IMR-90 (cell line): Measurements from ENCODE around the gene CD8B. TPM values are rescaled to one million over a fixed set of nuclear protein-coding genes. Genes with fewer than 3 reads are reported as not detected.

ENCODE experiments used
- ATAC-seq: fragments of 200-7000 bp; cut with Tn5 transposase; 2 replicates; pipeline ENCODE4 v1.9.1; 2020; ENCODE audit warnings: low read depth, mild to moderate bottlenecking, moderate library complexity
- BruUV-seq: library from RNA; stranded (reverse); fragments of 400-500 nt; replicated peaks from 2 replicates; lab custom pipeline; 2021; lab: Mats Ljungman, UMichigan
- CTCF ChIA-PET: fragments of 300-600 bp; formaldehyde crosslinking; extraction: SDS; loops from one replicate; lab custom pipeline; 2021; ENCODE audit warnings: antibody characterized with exemption; lab: Yijun Ruan, JAX
- POLR2A ChIA-PET: fragments of 300-600 bp; sonication (Branson Sonifier 250); formaldehyde crosslinking; loops from one replicate; lab custom pipeline; 2022; ENCODE audit warnings: antibody characterized with exemption; ENCODE audit not compliant: unreplicated experiment; lab: Charles Lee
- DNase-seq: peaks from one replicate; pipeline ENCODE4 v3.0.0; 2013
- H2AFZ ChIP-seq: replicated peaks from 2 replicates; pipeline ENCODE3; 2013; ENCODE audit warnings: low read length, mild to moderate bottlenecking; ENCODE audit not compliant: poor library complexity
- H2AK5ac ChIP-seq: 2 replicates; pipeline ENCODE4 v1.6.1; 2013; ENCODE audit warnings: low read depth, low read length, inconsistent platforms
- H2AK9ac ChIP-seq: replicated peaks from 2 replicates; pipeline ENCODE3; 2013; ENCODE audit warnings: mild to moderate bottlenecking, low read depth, low read length, moderate library complexity; ENCODE audit not compliant: poor library complexity
- H2BK120ac ChIP-seq: 2 replicates; pipeline ENCODE4 v1.6.1; 2013; ENCODE audit warnings: low read depth, low read length, inconsistent platforms
- H2BK15ac ChIP-seq: 3 replicates; pipeline ENCODE4 v1.6.1; 2013; ENCODE audit warnings: low read depth, low read length, inconsistent platforms
- H2BK20ac ChIP-seq: 2 replicates; pipeline ENCODE4 v1.6.1; 2013; ENCODE audit warnings: low read depth, mild to moderate bottlenecking, inconsistent platforms, low read length, moderate library complexity
- H2BK5ac ChIP-seq: 2 replicates; pipeline ENCODE4 v1.6.1; 2013; ENCODE audit warnings: mild to moderate bottlenecking, low read depth, low read length, inconsistent platforms; ENCODE audit not compliant: poor library complexity, severe bottlenecking
- H3K14ac ChIP-seq: replicated peaks from 2 replicates; pipeline ENCODE4 v1.6.1; 2013; ENCODE audit warnings: low read depth, low read length, inconsistent platforms
- H3K18ac ChIP-seq: 2 replicates; pipeline ENCODE4 v1.6.1; 2013; ENCODE audit warnings: low read depth, low read length, control low read depth
- H3K23ac ChIP-seq: 2 replicates; pipeline ENCODE4 v1.6.1; 2013; ENCODE audit warnings: low read depth, low read length, inconsistent platforms
- H3K27ac ChIP-seq: 2 replicates; pipeline ENCODE4 v1.5.1; 2013; ENCODE audit warnings: mild to moderate bottlenecking, control low read depth, low read length; ENCODE audit not compliant: insufficient read depth
- H3K27me3 ChIP-seq: 2 replicates; pipeline ENCODE4 v1.6.1; 2013; ENCODE audit warnings: low read length; ENCODE audit not compliant: control insufficient read depth, insufficient read depth
- H3K36me3 ChIP-seq: 2 replicates; pipeline ENCODE4 v1.6.1; 2013; ENCODE audit warnings: low read length, mixed read lengths; ENCODE audit not compliant: control insufficient read depth, insufficient read depth
- H3K4ac ChIP-seq: 2 replicates; pipeline ENCODE4 v1.6.1; 2013; ENCODE audit warnings: low read depth, low read length, inconsistent platforms
- H3K4me1 ChIP-seq: 2 replicates; pipeline ENCODE4 v1.6.1; 2013; ENCODE audit warnings: low read length, mixed read lengths; ENCODE audit not compliant: control insufficient read depth, insufficient read depth
- H3K4me2 ChIP-seq: 2 replicates; pipeline ENCODE4 v1.6.1; 2013; ENCODE audit warnings: low read depth, mild to moderate bottlenecking, control low read depth, low read length, moderate library complexity
- H3K4me3 ChIP-seq: 2 replicates; pipeline ENCODE4 v1.5.1; 2013; ENCODE audit warnings: low read depth, mild to moderate bottlenecking, control low read depth, low read length, moderate library complexity; ENCODE audit not compliant: insufficient read depth
- H3K56ac ChIP-seq: 2 replicates; pipeline ENCODE4 v1.6.1; 2013; ENCODE audit warnings: low read length, inconsistent platforms; ENCODE audit not compliant: insufficient read depth; ENCODE audit errors: extremely low read depth
- H3K79me1 ChIP-seq, 2 experiments: 2 replicates each; pipeline ENCODE4 v1.6.1; 2013; ENCODE audit warnings: low read length in 2 of 2, inconsistent platforms in 1 of 2, low read depth in 1 of 2
- H3K9ac ChIP-seq: 2 replicates; pipeline ENCODE4 v1.6.1; 2013; ENCODE audit warnings: low read depth, low read length, control low read depth
- H3K9me1 ChIP-seq: 2 replicates; pipeline ENCODE4 v1.6.1; 2013; ENCODE audit warnings: low read length, inconsistent platforms; ENCODE audit not compliant: insufficient read depth
- H3K9me3 ChIP-seq: 2 replicates; pipeline ENCODE4 v1.6.1; 2013; ENCODE audit warnings: low read length; ENCODE audit not compliant: control insufficient read depth, insufficient read depth
- H4K20me1 ChIP-seq: 2 replicates; pipeline ENCODE4 v1.6.1; 2013; ENCODE audit warnings: low read length, inconsistent platforms; ENCODE audit not compliant: insufficient read depth
- H4K5ac ChIP-seq: 2 replicates; pipeline ENCODE4 v1.6.1; 2013; ENCODE audit warnings: mild to moderate bottlenecking, low read depth, low read length, control low read depth
- H4K8ac ChIP-seq, 2 experiments: 2 replicates each; pipeline ENCODE4 v1.6.1; 2013; ENCODE audit warnings: low read depth in 2 of 2, low read length in 2 of 2, control low read depth in 1 of 2, inconsistent platforms in 1 of 2
- H4K91ac ChIP-seq: 2 replicates; pipeline ENCODE4 v1.6.1; 2013; ENCODE audit warnings: low read depth, low read length, inconsistent platforms; ENCODE audit not compliant: insufficient read depth
- BHLHE40 ChIP-seq: fragments of 150-350 bp; IDR thresholded peaks from 2 replicates; pipeline ENCODE4 v1.6.1; 2016; ENCODE audit warnings: mild to moderate bottlenecking, low read depth, low read length
- CEBPB ChIP-seq: IDR thresholded peaks from 2 replicates; pipeline ENCODE4 v1.6.1; 2012; ENCODE audit warnings: low read depth, low read length, improper control_type of control experiment
- MAFK ChIP-seq: IDR thresholded peaks from 2 replicates; pipeline ENCODE4 v1.6.1; 2012; ENCODE audit warnings: low read depth, low read length, improper control_type of control experiment
- MAZ ChIP-seq: IDR thresholded peaks from 2 replicates; pipeline ENCODE4 v1.6.1; 2012; ENCODE audit warnings: low read depth, mild to moderate bottlenecking, low read length, improper control_type of control experiment, moderate library complexity, borderline replicate concordance
- NFE2L2 ChIP-seq: fragments of 150-350 bp; IDR thresholded peaks from 2 replicates; pipeline ENCODE4 v1.6.1; 2016; ENCODE audit warnings: low read depth, mild to moderate bottlenecking, low read length
- POLR2A ChIP-seq: IDR thresholded peaks from 2 replicates; pipeline ENCODE4 v1.6.1; 2012; ENCODE audit warnings: mild to moderate bottlenecking, low read depth, low read length
- RAD21 ChIP-seq: IDR thresholded peaks from 2 replicates; pipeline ENCODE4 v1.6.1; 2012; ENCODE audit warnings: low read length, improper control_type of control experiment
- RCOR1 ChIP-seq: IDR thresholded peaks from 2 replicates; pipeline ENCODE4 v1.6.1; 2012; ENCODE audit warnings: mild to moderate bottlenecking, low read length, improper control_type of control experiment; ENCODE audit not compliant: insufficient replicate concordance
- RFX5 ChIP-seq: IDR thresholded peaks from 2 replicates; pipeline ENCODE4 v1.8.0; 2012; ENCODE audit warnings: low read depth, mild to moderate bottlenecking, low read length, moderate library complexity
- SMC3 ChIP-seq: fragments of 150-350 bp; IDR thresholded peaks from 2 replicates; pipeline ENCODE4 v1.6.1; 2016; ENCODE audit warnings: low read depth, mild to moderate bottlenecking, antibody characterized with exemption, low read length, moderate library complexity
- WGBS, 2 experiments: methylation state at CpG; one replicate each; pipeline versions ENCODE4 v1.1.5 to v1.1.7; 2013; ENCODE audit warnings: missing lambda C conversion rate in 2 of 2; ENCODE audit not compliant: insufficient read length in 1 of 2; ENCODE audit errors: extremely low coverage in 2 of 2; 5-methylcytosine and 5-hydroxymethylcytosine counted together
- dilution Hi-C: fragments of 300-500 bp; cut with HindIII; formaldehyde crosslinking; loops from one replicate; pipeline ENCODE4 v1.14.3; 2018; ENCODE audit warnings: low sequenced_read_pairs; ENCODE audit not compliant: unreplicated experiment
- in situ Hi-C: fragments of 300-500 bp; cut with MboI; formaldehyde crosslinking; loops from 3 replicates; pipeline ENCODE4 v1.14.3; 2019; ENCODE audit warnings: low sequenced_read_pairs, inconsistent platforms, mixed read lengths
- intact Hi-C: fragments of 100-400 bp; cut with micrococcal nuclease; formaldehyde crosslinking; loops from 2 replicates; pipeline ENCODE4 v1.10.0; 2022
- polyA plus RNA-seq, 3 experiments: library from polyadenylated mRNA; depleted of rRNA; stranded (reverse); fragments of >200 nt; gene quantifications; 2 replicates each; pipeline ENCODE4 v1.2.3, GENCODE V29; 2012; ENCODE audit warnings: low replicate concordance in 1 of 3
- total RNA-seq: library from RNA; depleted of rRNA; stranded (reverse); fragments of >200 nt; gene quantifications from 2 replicates; pipeline ENCODE4 v1.2.3, GENCODE V29; 2012
- TF ChIP-seq, protein P1 (sequence below): conservative IDR thresholded peaks from 2 replicates; pipeline ENCODE4 v1.5.1; 2012; ENCODE audit warnings: mild to moderate bottlenecking, low read depth, low read length, improper control_type of control experiment
- TF ChIP-seq, protein P2 (sequence below): fragments of 150-350 bp; IDR thresholded peaks from 2 replicates; pipeline ENCODE4 v1.6.1; 2017; ENCODE audit warnings: mild to moderate bottlenecking, antibody characterized with exemption, low read length, low read depth
- TF ChIP-seq, protein P3 (sequence below): fragments of 150-350 bp; IDR thresholded peaks from 2 replicates; pipeline ENCODE4 v1.6.1; 2016; ENCODE audit warnings: low read depth, mild to moderate bottlenecking, low read length, moderate library complexity, borderline replicate concordance

Gene CD8B
- total and polyA plus RNA-seq, 2 of the 4 experiments (the other 2 are of a cell fraction) = not detected

DNA sequence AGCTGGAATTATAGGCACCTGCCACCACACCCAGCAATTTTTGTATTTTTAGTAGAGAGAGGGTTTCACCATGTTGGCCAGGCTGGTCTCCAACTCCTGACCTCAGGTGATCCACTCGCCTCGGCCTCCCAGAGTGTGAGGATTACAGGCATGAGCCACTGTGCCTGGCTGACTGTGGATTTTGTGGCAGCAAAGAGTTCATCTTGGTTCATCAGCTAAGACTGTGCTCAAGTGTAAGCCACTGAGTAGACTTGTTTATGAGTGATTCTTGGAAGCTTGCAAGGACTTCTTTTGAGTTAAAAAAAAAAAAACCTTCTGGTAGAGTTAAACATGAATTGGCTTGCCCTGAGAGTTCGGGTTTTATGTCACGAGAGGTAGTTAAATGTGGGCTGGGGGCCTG is 34.7 kb downstream of the CD8B start:
- no peak overlapping the region for H2BK120ac ChIP-seq
- H3K36me3 ChIP-seq = no peaks in the 10 kb centered on the region
- ChIA-PET POLR2A (no interaction called here), CTCF (no interaction called here)
- H3K27me3 ChIP-seq = peaks cover 21% of the 10 kb centered on the region
- H2AK9ac ChIP-seq = no peak overlapping the region
- H3K4me3 ChIP-seq = no peak overlapping the region
- intact Hi-C loops = no loop called here
- H4K20me1 ChIP-seq = no peaks in the 10 kb centered on the region
- WGBS, 2 experiments = 62% methylated on average over 2 of the region's 4 CpGs; no CpG with 5 or more reads in 1 of the 2 experiments
- DNase-seq (no peak), ATAC-seq (no peak)
- BruUV-seq = no TSS peak
- no peaks in the 10 kb centered on the region for H3K9me1 ChIP-seq
- no peak overlapping the region for H4K5ac ChIP-seq
- no peak overlapping the region for H3K56ac ChIP-seq
- dilution Hi-C loops = no loop called here
- peaks cover 2% of the 10 kb centered on the region; the same call in 1 of the 2 replicates for H3K9me3 ChIP-seq
- TF ChIP-seq, protein P1, sequence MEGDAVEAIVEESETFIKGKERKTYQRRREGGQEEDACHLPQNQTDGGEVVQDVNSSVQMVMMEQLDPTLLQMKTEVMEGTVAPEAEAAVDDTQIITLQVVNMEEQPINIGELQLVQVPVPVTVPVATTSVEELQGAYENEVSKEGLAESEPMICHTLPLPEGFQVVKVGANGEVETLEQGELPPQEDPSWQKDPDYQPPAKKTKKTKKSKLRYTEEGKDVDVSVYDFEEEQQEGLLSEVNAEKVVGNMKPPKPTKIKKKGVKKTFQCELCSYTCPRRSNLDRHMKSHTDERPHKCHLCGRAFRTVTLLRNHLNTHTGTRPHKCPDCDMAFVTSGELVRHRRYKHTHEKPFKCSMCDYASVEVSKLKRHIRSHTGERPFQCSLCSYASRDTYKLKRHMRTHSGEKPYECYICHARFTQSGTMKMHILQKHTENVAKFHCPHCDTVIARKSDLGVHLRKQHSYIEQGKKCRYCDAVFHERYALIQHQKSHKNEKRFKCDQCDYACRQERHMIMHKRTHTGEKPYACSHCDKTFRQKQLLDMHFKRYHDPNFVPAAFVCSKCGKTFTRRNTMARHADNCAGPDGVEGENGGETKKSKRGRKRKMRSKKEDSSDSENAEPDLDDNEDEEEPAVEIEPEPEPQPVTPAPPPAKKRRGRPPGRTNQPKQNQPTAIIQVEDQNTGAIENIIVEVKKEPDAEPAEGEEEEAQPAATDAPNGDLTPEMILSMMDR = no peak
- TF ChIP-seq RFX5 (no peak), MAZ (no peak), BHLHE40 (no peak), RAD21 (no peak), RCOR1 (no peak), CEBPB (no peak), POLR2A (no peak), SMC3 (no peak), NFE2L2 (no peak), MAFK (no peak)
- TF ChIP-seq, protein P2, sequence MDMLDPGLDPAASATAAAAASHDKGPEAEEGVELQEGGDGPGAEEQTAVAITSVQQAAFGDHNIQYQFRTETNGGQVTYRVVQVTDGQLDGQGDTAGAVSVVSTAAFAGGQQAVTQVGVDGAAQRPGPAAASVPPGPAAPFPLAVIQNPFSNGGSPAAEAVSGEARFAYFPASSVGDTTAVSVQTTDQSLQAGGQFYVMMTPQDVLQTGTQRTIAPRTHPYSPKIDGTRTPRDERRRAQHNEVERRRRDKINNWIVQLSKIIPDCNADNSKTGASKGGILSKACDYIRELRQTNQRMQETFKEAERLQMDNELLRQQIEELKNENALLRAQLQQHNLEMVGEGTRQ = no peak
- TF ChIP-seq, protein P3, sequence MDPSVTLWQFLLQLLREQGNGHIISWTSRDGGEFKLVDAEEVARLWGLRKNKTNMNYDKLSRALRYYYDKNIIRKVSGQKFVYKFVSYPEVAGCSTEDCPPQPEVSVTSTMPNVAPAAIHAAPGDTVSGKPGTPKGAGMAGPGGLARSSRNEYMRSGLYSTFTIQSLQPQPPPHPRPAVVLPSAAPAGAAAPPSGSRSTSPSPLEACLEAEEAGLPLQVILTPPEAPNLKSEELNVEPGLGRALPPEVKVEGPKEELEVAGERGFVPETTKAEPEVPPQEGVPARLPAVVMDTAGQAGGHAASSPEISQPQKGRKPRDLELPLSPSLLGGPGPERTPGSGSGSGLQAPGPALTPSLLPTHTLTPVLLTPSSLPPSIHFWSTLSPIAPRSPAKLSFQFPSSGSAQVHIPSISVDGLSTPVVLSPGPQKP = no peak
- no peak overlapping the region for H3K4me2 ChIP-seq
- H3K14ac ChIP-seq = no peak overlapping the region
- no peak overlapping the region for H3K27ac ChIP-seq
- no peak overlapping the region for H2BK5ac ChIP-seq
- H3K79me1 ChIP-seq = no peaks in the 10 kb centered on the region
- no peak overlapping the region for H3K4ac ChIP-seq
- H4K91ac ChIP-seq = no peak overlapping the region
- no peaks in the 10 kb centered on the region for H3K4me1 ChIP-seq
- H2AFZ ChIP-seq = no peak overlapping the region
- no peak overlapping the region for H2AK5ac ChIP-seq
- H3K18ac ChIP-seq = no peak overlapping the region
- H2BK20ac ChIP-seq = no peak overlapping the region
- no peak overlapping the region for H2BK15ac ChIP-seq
- no peak overlapping the region for H3K9ac ChIP-seq
- in situ Hi-C loops = no loop called here
- no peak overlapping the region for H3K23ac ChIP-seq
- H4K8ac ChIP-seq = no peak overlapping the region
